Fibroblast of peridontal ligament (primary cell): Measurements from ENCODE around the gene MRPS30.
A peak's percentile ranks its signal among the peaks of the same experiment; 100 is the strongest.
"Not testable (repeated sequence)": the region's sequence is repeated elsewhere in the genome, so short reads cannot be mapped to it uniquely, and the experiment has no call there.

Source experiments
- DNase-seq: peaks from one replicate; pipeline ENCODE4 v3.0.0-alpha.2; 2010; ENCODE audit errors: extremely low read depth

MRPS30 gene

DNA sequence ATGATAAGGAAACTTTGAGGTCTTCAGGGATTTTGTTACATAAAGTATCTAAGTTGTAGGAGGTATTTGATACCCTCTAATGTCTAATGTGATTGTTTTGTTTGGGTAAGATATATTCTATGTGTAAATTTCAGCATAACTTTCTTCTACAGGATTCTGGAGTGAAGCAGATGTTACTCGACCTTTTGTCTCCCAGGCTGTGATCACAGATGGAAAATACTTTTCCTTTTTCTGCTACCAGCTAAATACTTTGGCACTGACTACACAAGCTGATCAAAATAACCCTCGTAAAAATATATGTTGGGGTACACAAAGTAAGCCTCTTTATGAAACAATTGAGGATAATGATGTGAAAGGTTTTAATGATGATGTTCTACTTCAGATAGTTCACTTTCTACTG is 6.0 kb downstream of the MRPS30 start:
- no peak for DNase-seq

DNA sequence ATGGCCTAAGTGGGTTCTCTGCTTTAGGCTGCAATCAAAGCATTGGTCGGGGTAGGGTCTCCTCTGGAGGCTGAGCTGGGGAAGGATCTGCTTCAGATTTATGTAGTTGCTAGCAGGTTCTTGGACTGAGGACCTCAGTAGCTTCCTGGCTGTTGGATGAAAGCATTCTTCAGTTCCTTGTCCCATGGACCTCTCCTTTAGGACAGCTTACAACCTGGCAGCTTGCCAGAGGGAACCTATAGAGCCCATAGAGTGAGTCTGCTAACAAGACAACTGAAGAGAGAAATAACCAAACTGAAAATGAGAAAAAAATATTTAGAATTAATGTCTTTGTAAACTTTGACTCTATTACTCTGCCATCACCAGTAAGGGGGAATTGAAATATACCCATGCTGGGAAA is 12.4 kb downstream of the MRPS30 start:
- no peak for DNase-seq

DNA sequence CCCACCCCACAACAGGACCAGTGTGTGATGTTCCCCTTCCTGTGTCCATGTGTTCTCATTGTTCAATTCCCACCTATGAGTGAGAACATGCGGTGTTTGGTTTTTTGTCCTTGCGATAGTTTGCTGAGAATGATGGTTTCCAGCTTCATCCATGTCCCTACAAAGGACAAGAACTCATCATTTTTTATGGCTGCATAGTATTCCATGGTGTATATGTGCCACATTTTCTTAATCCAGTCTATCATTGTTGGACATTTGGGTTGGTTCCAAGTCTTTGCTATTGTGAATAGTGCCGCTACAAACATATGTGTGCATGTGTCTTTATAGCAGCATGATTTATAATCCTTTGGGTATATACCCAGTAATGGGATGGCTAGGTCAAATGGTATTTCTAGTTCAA is 15.9 kb downstream of the MRPS30 start:
- not testable (repeated sequence) for DNase-seq

DNA sequence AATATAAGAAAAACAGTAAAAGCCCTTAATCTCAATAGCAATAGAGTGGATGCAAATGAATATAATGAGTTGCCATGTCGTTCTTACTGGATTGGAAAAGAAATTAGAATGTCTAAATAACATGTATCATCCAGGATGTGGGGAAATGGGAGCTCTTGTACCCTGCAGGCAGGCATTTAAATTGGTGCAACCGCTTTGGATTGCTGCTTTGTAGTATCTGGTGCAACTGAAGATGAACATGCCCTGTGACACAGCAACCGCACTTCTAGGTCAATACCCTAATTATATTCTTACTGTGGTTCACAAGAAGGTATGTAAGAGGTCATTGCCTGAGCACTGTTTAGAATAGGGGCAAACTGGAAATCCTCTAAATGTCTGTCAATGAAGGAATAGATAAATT is 18.9 kb downstream of the MRPS30 start:
- DNase-seq: no peak

DNA sequence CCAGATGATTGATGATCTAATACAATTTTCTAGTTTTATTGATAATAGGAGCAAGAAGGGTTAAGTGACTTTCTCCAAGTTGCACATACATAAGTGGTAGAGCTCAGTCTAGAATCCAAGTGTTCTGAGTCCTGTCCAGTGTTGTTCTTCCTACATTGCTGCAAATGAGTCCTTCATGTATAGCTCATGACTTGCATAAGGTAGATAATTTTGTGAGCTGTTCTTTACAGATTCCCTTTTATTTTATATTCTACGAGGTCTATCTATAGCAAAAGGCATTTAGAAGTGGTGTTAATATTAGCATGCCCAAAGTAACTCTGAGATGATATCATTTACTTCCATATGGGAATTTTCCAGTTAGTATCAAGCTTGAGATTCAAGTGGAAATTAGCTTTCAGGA is 20.0 kb downstream of the MRPS30 start:
- DNase-seq: no peak

DNA sequence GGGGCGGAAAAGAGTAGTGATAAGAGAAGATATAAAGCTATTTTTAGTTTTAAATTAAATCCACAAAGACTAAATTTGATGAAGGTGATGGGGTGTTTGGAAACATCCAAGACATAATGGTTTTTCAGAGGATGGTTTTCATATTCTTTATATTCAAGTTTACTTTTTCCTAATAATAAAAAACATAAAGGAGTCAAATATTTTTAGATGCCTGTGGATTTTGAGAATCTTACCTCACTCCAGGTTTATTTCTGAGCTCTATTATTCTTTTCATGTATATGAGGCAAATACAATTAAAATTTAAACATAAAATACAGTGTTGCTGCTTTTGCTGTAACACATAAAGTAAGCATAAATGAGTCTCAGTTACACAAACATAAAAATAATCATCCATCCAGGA is 22.2 kb downstream of the MRPS30 start:
- DNase-seq: no peak

GRCh38 chr5:44833249-44833648 is 24.5 kb downstream of the MRPS30 start:
- no peak for DNase-seq

GRCh38 chr5:44835693-44836092 is 26.9 kb downstream of the MRPS30 start:
- no peak for DNase-seq

GRCh38 chr5:44839018-44839681 is 30.4 kb downstream of the MRPS30 start:
- no peak for DNase-seq

- DNase-seq: no peak
Measured at GRCh38 chr5:44842496-44843282, 33.9 kb downstream of the MRPS30 start.

- no peak for DNase-seq
Measured at GRCh38 chr5:44844744-44845143, 36.0 kb downstream of the MRPS30 start.

GRCh38 chr5:44845777-44846176 is 37.0 kb downstream of the MRPS30 start:
- DNase-seq: no peak

DNA sequence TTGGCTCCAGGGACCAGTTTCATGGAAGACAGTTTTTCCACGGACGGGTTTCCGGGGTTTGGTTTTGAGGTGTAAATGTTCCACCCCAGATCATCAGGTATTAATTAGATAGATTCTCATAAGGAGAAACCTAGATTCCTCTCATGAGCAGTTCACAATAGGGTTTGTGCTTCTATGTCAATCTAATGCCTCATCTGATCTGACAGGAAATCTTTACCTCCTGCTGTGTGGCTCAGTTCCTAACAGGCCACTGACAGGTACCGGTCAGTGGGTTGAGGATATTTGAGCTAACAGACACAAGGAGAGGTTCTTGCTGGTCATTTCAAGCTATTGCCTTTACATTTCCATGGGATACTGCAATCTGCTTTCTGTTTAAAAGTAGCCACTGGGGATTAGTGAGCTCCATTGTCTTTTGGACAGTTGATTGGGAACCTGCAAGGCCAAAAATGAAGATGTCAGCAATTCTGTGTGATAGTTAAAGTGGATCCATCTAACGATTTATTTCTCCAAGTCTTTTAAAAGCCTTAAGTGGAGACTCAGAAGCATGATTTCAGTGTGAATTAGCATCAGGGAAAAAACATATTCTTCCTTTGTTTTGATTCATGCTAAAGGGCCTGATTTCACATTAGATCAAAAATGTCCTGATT is 38.6 kb downstream of the MRPS30 start:
- no peak for DNase-seq

DNA sequence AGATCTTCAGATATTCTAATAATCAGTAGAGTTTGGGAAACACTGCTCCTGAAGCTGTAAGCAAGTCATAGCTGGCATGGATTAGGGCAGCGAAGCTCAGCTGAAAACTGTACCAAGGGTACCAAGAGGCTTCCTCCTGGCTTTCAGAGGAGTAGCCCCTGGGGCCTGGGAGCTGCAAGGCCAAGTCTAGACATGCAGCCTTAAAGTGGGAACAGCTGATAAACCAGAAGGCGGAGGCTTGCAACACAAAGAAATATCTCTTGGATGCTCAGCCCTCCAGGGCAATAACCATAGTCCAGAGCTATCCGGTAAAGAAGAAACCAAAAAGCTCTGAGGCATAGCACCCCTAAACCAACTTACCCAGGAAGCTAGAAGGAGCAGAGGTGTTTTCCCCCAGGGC is 51.5 kb downstream of the MRPS30 start:
- DNase-seq: no peak

DNA sequence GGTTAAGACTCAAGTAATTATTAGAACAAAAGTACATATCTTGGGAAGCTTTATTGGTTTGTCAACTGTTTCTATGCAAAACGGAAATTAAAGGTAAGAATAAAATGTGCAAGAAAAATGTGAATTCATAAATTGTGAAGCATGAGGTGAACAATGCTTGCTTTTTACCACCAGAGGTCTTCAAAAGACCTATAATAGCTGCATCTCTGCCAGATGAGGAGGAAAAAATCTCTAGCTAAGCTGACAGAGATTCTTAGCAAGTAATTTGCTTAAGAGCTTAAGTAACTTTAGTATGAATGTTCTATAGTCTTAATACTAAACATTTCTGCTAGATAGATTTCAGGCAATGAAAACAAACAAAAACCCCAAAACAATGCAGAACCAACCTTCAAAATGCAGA is 54.1 kb downstream of the MRPS30 start:
- DNase-seq: peak; percentile 3
